HEK293T (cell line): Measurements from ENCODE around the gene FUT7.

ENCODE experiments used
- ARNT ChIP-seq: fragments of 450-650 bp; IDR thresholded peaks from 2 replicates; pipeline ENCODE4 v1.6.1; 2017; ENCODE audit warnings: mild to moderate bottlenecking
- ELF4 ChIP-seq: fragments of 450-650 bp; IDR thresholded peaks from 2 replicates; pipeline ENCODE4 v1.6.1; 2017; ENCODE audit warnings: antibody characterized with exemption
- FOXA1 ChIP-seq: fragments of 450-650 bp; IDR thresholded peaks from 2 replicates; pipeline ENCODE4 v1.6.1; 2016; ENCODE audit warnings: mild to moderate bottlenecking
- SP1 ChIP-seq: fragments of 450-650 bp; IDR thresholded peaks from 2 replicates; pipeline ENCODE4 v1.6.1; 2017
- SUZ12 ChIP-seq: fragments of 450-650 bp; IDR thresholded peaks from 2 replicates; pipeline ENCODE4 v1.6.1; 2016; ENCODE audit warnings: mild to moderate bottlenecking
- TARDBP ChIP-seq: fragments of 450-650 bp; IDR thresholded peaks from 2 replicates; pipeline ENCODE4 v1.6.1; 2016

DNA sequence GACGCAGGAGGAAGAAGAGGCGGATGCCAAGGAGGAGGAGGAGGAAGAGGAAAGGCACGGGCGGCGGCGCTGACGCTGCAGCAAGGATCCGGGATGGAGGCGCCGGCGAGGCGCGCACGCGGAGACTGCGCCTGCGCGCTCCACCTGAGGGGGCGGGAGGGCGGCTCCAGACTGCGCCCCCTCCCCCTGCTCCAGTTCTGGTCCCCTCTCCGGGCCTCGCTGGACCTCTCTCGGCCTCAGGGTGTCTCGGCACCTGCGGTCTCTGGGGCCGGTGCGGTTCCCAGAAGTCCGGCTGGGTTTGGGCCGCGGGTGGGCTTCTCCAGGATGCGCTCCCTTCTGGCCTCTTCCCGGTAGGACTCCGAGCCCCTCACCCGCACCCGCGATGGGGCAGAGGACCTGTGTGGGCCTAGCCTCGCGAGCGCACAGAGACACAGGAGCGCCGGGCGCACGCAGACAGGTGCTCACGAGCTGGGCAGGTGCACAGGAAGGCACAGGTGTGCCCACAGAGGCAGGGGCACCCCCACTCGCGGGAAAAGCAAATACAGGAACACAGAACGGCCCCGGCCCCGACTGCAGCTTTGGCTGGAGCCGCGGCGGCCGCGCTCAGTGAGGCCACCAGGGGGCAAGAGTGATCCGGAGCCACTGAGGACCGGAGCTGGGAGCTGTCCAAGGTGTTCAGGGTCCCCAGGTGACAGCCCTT lies 14.3 kb upstream of the FUT7 start, which contains the start of gene NPDC1:
- TF ChIP-seq ELF4 (no peak), SP1 (no peak), TARDBP (no peak), ARNT (no peak), SUZ12 (no peak), FOXA1 (no peak)
